ENCODE measurements around the gene HMG20A.

DNA sequence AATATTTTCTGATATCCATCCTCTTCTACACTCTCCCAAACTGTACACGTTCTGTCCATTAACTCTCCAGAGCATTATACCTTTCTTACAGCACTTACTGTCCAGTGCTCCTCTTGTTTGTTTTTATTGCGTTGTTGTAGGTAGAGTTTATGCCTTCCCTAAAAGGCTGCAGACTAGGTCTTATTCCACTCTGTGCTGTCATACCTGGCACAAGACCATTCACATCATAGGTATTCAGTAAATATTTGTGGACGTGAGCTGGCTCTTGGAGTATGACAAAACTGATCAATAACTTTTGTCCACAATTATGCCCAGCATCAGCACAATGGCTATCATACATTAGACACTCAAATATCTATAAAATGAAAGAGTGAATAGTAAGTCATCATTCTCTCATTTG, 4.4 kb downstream of the HMG20A start:
- TF ChIP-seq POLR2AphosphoS5 (IDR thresholded peaks at IDR 0.05): no peak
- TF ChIP-seq POLR2A (IDR thresholded peaks at IDR 0.05): no peak
